CD1c-positive myeloid dendritic cell (primary cell): Measurements from ENCODE around the gene EPHB6.

ENCODE experiments used
- DNase-seq: peaks from one replicate; pipeline ENCODE4 v3.0.0-alpha.2; 2016; ENCODE audit errors: extremely low spot score

EPHB6 gene

GRCh38 chr7:142833174-142834048 is 21.5 kb upstream of the EPHB6 start:
- DNase-seq: no peak

GRCh38 chr7:142835487-142835886 is 19.4 kb upstream of the EPHB6 start:
- no peak for DNase-seq

- DNase-seq: no peak
These were observed 18.4 kb upstream of the EPHB6 start for GRCh38 chr7:142836426-142836825.

GRCh38 chr7:142838461-142839213 is 16.2 kb upstream of the EPHB6 start:
- DNase-seq: no peak

- DNase-seq: no peak
These were observed 12.6 kb upstream of the EPHB6 start for GRCh38 chr7:142842251-142842766.

- no peak for DNase-seq
These were observed 7.5 kb upstream of the EPHB6 start for GRCh38 chr7:142847353-142847752.

- no peak for DNase-seq
These were observed 3.6 kb upstream of the EPHB6 start for GRCh38 chr7:142851269-142851668.

GRCh38 chr7:142851919-142852318 is 3.0 kb upstream of the EPHB6 start:
- DNase-seq: peak; percentile 39

GRCh38 chr7:142853739-142854371 is 1.0 kb upstream of the EPHB6 start:
- DNase-seq: peak; percentile 89

- no peak for DNase-seq
These were observed 353 bp downstream of the EPHB6 start for GRCh38 chr7:142855114-142855743.

- no peak for DNase-seq
These were observed 1.1 kb downstream of the EPHB6 start for GRCh38 chr7:142855756-142856564.

- no peak for DNase-seq
These were observed 1.8 kb downstream of the EPHB6 start for GRCh38 chr7:142856565-142857245.

- no peak for DNase-seq
These were observed 2.7 kb downstream of the EPHB6 start for GRCh38 chr7:142857625-142858024.

GRCh38 chr7:142859411-142859810 is 4.5 kb downstream of the EPHB6 start:
- no peak for DNase-seq

GRCh38 chr7:142859829-142860228 is 5.0 kb downstream of the EPHB6 start:
- no peak for DNase-seq

GRCh38 chr7:142860968-142861367 is 6.1 kb downstream of the EPHB6 start:
- no peak for DNase-seq

GRCh38 chr7:142862351-142862750 is 7.5 kb downstream of the EPHB6 start:
- no peak for DNase-seq

GRCh38 chr7:142862786-142863400 is 8.0 kb downstream of the EPHB6 start:
- DNase-seq: no peak

GRCh38 chr7:142863891-142864685 is 9.2 kb downstream of the EPHB6 start:
- no peak for DNase-seq
